Calu3 (cell line): Measurements from ENCODE around the gene RB1. TPM values are rescaled to one million over a fixed set of nuclear protein-coding genes. Genes with fewer than 3 reads are reported as not detected.

Experiments
- BruUV-seq: library from RNA; stranded (reverse); fragments of 400-500 nt; replicated peaks from 2 replicates; lab custom pipeline; 2021; lab: Mats Ljungman, UMichigan
- CTCF ChIA-PET: fragments of 300-600 bp; sonication (Branson Sonifier 250); formaldehyde crosslinking; loops from one replicate; lab custom pipeline; 2022; ENCODE audit warnings: antibody characterized with exemption; lab: Charles Lee
- DNase-seq: peaks from one replicate; pipeline ENCODE4 v3.0.0; 2022
- H3K27ac Mint-ChIP-seq: one replicate; pipeline ENCODE4 v1.8.0; 2022; ENCODE audit warnings: mixed read lengths; ENCODE audit not compliant: unreplicated experiment
- H3K27me3 Mint-ChIP-seq: one replicate; pipeline ENCODE4 v1.8.0; 2022; ENCODE audit warnings: mixed read lengths; ENCODE audit not compliant: unreplicated experiment
- H3K36me3 Mint-ChIP-seq: one replicate; pipeline ENCODE4 v1.8.0; 2022; ENCODE audit warnings: mild to moderate bottlenecking, moderate library complexity, mixed read lengths; ENCODE audit not compliant: insufficient read depth, unreplicated experiment
- H3K4me1 Mint-ChIP-seq: one replicate; pipeline ENCODE4 v1.8.0; 2022; ENCODE audit warnings: mild to moderate bottlenecking, low read depth, mixed read lengths; ENCODE audit not compliant: unreplicated experiment
- H3K4me3 Mint-ChIP-seq: one replicate; pipeline ENCODE4 v1.8.0; 2022; ENCODE audit warnings: mild to moderate bottlenecking, low read depth, moderate library complexity, mixed read lengths; ENCODE audit not compliant: unreplicated experiment
- H3K9me3 Mint-ChIP-seq: one replicate; pipeline ENCODE4 v1.8.0; 2022; ENCODE audit warnings: low read depth, mixed read lengths; ENCODE audit not compliant: unreplicated experiment
- intact Hi-C: fragments of 100-400 bp; cut with micrococcal nuclease; formaldehyde crosslinking; loops from one replicate; pipeline ENCODE4 v1.10.0; 2022; ENCODE audit not compliant: unreplicated experiment
- total RNA-seq: library from RNA; stranded (reverse); gene quantifications from 2 replicates; pipeline ENCODE4 v1.2.3, GENCODE V29; 2022
- TF ChIP-seq, protein P1 (sequence below): fragments of 200-600 bp; IDR thresholded peaks from one replicate; pipeline ENCODE4 v1.8.0; 2022; ENCODE audit warnings: antibody characterized with exemption; ENCODE audit not compliant: unreplicated experiment

RB1 gene
- total RNA-seq, 1 experiment from 2014 or later = 38.8 TPM

DNA sequence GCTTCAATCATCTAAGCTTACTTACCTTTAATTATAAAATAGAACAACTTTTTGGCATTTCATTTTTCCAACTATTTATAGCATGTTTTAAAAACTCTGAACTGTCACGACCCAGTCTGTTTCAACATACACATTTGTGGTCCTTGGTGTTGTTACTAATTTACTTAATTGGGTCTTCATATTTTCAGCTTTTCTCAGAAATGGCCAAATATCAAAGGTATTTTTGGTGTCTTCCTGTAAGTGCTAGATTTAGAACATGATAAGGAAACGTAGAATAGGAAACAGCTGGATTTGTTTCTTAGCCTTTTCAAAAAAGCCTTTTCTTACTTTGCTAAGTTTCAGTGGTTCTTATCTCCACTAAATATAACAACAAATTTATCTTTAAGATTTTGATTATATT, 97.9 kb downstream of the RB1 start:
- Mint-ChIP-seq H3K9me3 (no peaks in the 10 kb centered on the region), H3K27ac (no peak overlapping the region), H3K4me1 (peaks cover 29% of the 10 kb centered on the region), H3K27me3 (no peaks in the 10 kb centered on the region), H3K4me3 (no peak overlapping the region), H3K36me3 (peaks cover 4% of the 10 kb centered on the region)
- TF ChIP-seq, protein P1, sequence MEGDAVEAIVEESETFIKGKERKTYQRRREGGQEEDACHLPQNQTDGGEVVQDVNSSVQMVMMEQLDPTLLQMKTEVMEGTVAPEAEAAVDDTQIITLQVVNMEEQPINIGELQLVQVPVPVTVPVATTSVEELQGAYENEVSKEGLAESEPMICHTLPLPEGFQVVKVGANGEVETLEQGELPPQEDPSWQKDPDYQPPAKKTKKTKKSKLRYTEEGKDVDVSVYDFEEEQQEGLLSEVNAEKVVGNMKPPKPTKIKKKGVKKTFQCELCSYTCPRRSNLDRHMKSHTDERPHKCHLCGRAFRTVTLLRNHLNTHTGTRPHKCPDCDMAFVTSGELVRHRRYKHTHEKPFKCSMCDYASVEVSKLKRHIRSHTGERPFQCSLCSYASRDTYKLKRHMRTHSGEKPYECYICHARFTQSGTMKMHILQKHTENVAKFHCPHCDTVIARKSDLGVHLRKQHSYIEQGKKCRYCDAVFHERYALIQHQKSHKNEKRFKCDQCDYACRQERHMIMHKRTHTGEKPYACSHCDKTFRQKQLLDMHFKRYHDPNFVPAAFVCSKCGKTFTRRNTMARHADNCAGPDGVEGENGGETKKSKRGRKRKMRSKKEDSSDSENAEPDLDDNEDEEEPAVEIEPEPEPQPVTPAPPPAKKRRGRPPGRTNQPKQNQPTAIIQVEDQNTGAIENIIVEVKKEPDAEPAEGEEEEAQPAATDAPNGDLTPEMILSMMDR = no peak
- CTCF ChIA-PET = interaction anchor here (1.0 kb wide), 1 partner anchor 179 kb away, joined by 6 read pairs; no protein-coding TSS in a partner anchor
- DNase-seq = no peak
- intact Hi-C loops = no loop called here
- BruUV-seq = no TSS peak

DNA sequence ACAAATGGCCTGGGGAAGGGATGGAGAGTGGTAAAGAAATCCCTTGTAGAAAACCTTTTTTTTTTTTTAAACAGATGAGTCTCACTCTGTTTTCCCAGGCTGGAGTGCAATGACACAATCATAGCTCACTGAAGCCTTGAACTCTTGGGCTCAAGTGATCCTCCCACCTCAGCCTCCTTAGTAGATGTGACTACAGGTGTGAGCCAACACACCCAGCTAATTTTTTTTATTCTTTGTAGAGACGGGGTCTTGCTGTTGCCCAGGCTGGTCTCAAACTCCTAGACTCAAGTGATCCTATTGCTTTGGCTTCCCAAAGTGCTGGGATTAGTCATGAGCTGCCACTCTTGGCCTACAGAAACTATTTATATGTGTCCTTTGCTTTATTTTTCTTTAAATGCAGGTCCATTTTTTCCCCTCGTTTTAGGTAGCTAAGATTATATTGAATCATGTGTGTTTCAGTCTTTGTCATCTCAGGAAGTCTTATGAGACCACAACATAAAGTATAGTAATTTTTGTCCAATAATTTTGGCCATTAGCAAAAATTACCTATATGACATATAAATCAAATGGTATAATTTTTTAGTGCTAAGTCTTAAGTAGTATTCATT, 98.9 kb downstream of the RB1 start:
- CTCF ChIA-PET = no interaction called here

DNA sequence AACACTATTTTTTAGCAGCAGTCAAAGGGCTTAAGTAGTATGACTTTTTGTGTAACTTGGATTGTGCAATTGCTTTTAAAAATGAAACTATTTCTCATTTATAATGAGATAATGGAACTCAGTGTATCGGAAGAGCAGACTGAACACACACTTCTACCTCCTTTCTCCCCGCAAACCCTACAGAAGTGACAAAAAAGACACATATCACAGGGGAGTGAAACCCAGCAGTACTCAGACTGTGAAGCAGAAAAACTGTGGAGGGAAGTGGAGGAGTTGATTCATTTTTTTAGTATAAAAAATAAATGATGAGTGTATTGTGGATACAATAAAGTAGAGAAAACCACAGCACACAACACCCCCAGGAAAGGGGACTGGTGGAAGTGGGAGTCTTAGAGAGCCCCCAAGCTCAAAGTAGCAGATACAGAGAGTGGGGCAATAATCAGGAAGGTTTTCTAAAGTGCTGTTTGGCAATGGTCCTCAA, 99.6 kb downstream of the RB1 start:
- intact Hi-C loops = no loop called here
- H3K4me1 Mint-ChIP-seq = peaks cover 29% of the 10 kb centered on the region
- TF ChIP-seq, protein P1 = no peak
- no TSS peak for BruUV-seq
- peaks cover 5% of the 10 kb centered on the region for H3K36me3 Mint-ChIP-seq
- no peaks in the 10 kb centered on the region for H3K9me3 Mint-ChIP-seq
- H3K4me3 Mint-ChIP-seq = no peak overlapping the region
- CTCF ChIA-PET = no interaction called here
- H3K27ac Mint-ChIP-seq = no peak overlapping the region
- DNase-seq = no peak
- no peaks in the 10 kb centered on the region for H3K27me3 Mint-ChIP-seq

More for the DNA sequence above, 98.9 kb downstream of the RB1 start:
- H3K27ac Mint-ChIP-seq = no peak overlapping the region
- no peaks in the 10 kb centered on the region for H3K27me3 Mint-ChIP-seq
- intact Hi-C loops = no loop called here
- peaks cover 4% of the 10 kb centered on the region for H3K36me3 Mint-ChIP-seq
- no TSS peak for BruUV-seq
- peaks cover 29% of the 10 kb centered on the region for H3K4me1 Mint-ChIP-seq
- TF ChIP-seq, protein P1 = no peak
- no peak for DNase-seq
- H3K4me3 Mint-ChIP-seq = no peak overlapping the region
- no peaks in the 10 kb centered on the region for H3K9me3 Mint-ChIP-seq

DNA sequence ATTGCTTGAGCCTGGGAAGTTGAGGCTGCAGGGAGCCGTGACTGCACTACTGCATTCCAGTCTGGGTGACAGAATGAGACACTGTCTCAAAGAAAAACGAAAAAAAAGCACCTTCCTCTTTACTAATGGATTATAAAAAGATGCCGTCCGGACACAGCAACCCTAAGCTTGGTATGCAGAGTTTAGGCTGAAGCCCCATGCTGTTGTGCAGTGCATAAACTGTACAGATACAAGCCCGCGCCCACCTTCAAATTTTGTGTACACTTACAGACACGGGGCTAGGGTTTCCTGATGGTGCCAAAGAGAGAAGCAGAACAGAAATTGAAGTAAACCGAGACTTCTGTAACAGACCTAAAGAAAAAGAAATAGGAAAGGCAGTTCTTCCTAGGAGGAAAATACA, 100.4 kb downstream of the RB1 start:
- H3K4me3 Mint-ChIP-seq = no peak overlapping the region
- H3K36me3 Mint-ChIP-seq = peaks cover 12% of the 10 kb centered on the region
- BruUV-seq = no TSS peak
- no peaks in the 10 kb centered on the region for H3K9me3 Mint-ChIP-seq
- H3K27ac Mint-ChIP-seq = no peak overlapping the region
- peaks cover 29% of the 10 kb centered on the region for H3K4me1 Mint-ChIP-seq
- DNase-seq = no peak
- TF ChIP-seq, protein P1 = no peak
- intact Hi-C loops = no loop called here
- no peaks in the 10 kb centered on the region for H3K27me3 Mint-ChIP-seq
- CTCF ChIA-PET = no interaction called here
